Activated CD4-positive, alpha-beta T cell treated with anti-CD3 and anti-CD28 coated beads, Interleukin-2, Interleukin-6, amounts not matched to agents 100 ng/mL and 50 ng/mL, durations not matched to agents 16 hours and 8 hours (primary cell): ENCODE measurements around the gene MEGF11.
A peak's percentile ranks its signal among the peaks of the same experiment; 100 is the strongest.

Experiments used
- DNase-seq: peaks from one replicate; pipeline ENCODE4 v3.0.0-alpha.2; 2020

MEGF11 gene

DNA sequence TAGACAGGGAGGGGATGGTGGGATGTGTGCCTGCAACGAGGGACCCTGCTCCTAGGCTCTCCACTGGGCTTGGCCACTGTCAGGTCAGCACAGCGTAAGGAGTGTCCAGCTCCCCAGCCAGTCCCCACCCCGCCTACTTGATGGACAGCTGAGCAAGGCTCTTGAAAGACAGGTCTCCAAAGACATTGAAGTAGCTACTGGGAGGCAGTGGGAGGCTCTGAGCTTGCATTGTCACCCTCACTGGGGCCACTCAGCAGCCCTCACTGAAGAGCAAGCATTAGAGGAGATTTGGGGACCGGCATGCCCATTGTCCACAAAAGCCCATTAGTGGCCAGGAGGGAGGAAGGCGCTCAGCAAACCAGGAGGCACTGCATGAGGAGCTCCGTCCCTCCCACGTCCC is 146.5 kb downstream of the MEGF11 start:
- no peak for DNase-seq

- DNase-seq: no peak
Measured at GRCh38 chr15:66105286-66106265, 148.0 kb downstream of the MEGF11 start.

DNA sequence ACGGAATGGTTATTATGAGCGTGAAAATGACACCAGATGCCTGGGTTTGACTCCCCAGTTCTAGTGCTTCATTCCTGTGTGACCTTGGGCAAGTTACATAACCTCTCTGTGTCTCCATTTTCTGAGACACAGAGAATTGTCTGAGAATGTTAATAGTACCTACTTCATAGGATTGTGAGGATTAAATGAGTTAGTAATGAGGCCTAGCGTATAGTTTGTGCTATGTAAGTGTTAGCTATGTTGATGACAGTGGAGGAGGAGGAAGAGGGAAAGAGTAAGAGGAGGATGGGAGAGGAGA is 150.3 kb downstream of the MEGF11 start:
- no peak for DNase-seq

DNA sequence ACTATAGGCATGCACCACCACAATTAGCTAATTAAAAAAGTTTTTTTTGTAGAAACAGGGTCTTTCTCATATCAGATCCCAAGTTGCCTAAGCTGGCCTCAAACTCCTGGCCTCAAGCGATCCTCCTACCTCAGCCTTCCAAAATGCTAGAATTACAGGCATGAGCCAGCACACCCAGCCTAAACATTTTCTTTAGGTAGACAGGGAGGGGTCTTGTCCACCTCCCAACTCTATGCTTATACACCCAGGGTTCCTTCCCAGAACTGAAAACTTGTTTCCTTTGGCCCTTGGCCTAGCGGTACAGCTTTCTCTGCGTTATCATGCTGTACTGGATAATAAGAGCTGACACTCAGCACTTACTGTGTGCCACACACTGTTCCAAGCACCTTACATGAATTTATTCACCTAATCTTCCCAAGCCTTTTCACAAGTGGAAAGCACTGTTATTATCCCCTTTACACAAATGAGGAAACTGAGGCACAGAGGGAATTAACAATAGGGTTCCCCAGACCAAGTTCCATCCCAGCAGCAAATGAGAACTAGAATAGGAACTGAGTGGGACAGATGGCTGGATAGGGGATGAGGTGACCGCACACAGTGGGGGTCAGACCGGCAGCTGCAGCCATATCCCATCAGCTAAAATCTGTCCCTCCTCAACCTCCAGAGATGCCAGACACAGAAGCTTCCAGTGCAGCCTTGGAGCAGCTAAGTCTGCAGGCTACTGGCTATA is 150.8 kb downstream of the MEGF11 start:
- DNase-seq: no peak

- no peak for DNase-seq
Measured at GRCh38 chr15:66101715-66102395, 151.7 kb downstream of the MEGF11 start.

DNA sequence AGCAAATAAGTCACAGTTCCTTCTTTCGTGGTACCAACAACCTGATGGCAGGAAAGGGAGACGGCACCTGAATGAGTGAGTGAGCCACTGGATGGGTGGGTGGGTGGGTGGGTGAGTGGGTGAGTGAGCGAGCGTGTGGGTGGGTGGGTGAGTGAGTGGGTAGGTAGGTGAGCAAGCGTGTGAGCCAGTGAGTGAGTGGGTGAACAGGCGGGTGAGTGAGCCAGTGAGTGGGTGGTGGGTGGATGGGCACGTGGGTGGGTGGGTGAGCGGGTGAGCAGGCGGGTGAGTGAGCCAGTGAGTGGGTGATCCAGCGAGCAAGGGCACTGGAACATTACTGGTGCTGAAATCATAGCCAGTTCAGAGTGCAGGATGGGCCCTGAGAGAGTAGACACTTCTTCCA is 152.8 kb downstream of the MEGF11 start:
- DNase-seq: no peak

GRCh38 chr15:66099950-66100671 is 153.4 kb downstream of the MEGF11 start:
- no peak for DNase-seq

DNA sequence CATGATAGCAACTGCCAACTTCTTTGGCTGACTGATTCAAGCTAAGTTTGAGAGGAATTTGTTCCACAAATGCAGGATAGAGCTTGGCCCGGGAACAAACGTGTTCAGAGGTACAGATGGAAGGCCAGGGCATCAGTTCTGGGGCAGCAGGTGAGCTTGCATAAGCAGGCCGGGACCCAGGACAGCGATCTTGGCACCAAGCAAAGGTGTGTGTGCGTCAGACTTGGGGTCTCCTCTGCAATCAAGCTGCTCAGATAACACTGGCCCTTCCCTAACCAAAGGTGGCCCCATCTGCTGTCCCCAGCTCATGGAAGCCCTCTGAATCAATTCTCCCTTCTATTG is 155.6 kb downstream of the MEGF11 start:
- DNase-seq: no peak

DNA sequence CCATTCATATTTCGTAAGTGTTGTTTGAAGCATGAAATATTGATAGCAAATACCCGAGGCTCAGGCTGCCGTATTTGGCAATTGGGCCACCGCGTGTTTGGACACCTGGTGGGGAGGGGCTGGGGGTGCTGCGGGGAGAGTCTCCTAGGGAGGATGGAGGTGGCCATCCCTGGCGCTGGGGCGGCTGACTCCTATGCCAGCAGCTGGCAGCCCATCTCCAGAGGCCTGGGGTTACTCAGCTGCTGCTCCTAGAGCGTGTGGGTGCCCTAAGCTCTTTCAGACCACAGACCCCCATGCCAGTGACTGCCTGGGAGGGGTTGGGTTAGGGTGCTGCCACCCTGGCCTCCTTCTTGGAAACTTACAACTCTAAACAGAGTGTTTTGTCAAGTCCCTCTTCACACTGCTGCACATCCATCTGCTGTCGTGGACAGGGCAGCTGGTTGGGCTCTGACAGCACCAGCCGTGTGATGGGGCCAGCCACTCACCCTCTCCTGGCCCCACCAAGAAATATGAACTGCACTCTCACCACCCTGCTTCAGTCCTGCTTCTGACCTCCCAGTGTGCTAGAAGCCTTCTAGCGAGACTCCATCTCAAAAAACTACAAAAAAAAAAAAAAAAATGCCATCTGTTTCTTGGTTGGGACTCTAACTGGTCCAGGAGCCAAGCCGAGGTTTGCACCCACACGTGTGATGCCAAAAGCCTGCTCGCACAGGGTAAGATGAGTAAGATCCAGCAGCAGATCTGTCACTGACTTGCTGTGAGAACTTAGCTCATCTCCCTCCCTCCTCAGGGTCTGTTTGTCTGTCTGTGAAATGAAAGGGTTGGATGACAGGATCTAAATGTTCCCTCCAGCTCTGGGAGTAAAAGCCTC is 156.2 kb downstream of the MEGF11 start:
- no peak for DNase-seq

DNA sequence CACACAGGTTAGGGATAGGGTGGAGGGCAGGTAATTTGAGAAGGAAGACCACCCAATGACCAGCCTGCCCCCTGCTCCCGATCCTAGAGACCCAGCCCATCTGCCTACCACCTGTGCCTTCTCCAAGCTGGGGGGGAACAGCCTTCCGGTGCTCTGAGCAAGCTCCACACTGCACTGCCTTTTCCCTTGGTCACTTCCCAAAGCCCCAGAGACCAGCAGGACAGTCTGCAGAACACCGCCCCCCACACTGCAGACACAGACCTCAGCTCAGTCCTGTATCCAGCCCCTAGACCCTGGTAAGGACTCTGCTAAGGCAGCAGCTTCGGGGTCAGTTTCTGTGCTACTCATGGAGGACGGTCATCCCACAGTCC is 156.9 kb downstream of the MEGF11 start:
- no peak for DNase-seq

DNA sequence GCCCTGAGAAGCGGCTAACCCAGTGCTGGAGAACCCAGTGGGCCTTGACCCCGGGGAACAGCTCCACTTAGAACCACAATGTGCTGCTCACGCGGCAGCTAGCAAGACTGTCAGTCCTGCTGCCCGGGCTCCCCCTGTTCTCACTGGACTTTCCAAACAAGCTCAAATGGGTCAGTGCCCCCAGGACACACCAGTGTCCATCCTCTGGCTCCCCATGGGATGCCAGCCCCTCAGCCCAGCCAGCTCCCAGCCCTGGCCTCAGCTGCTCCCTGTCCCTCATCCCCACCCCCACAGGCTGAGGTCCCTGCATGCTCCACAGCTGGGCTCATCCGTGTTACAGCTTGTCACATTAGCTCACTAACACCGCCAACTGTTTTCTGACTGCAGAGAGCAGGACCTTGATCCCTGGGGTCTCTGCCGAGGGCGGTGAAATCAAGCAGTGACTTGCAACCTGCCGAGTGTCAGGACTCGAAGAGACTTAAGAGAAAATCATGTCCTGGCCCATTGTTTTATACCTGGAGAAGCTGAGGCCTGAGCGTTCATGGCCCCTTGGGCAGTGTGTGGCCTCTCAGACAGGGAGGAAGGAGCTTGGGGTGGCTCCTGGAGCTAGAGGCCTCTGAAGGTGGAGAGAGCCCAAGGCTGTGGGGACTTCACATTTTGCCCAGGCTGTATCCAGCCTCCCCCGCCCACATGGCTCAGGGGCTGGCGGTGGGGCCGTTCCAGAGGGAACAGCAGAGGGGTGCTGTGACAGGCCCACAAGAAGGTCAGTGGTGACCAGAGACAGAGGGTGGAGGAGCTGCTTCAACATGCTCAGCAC is 157.5 kb downstream of the MEGF11 start:
- DNase-seq: no peak

- DNase-seq: no peak
Measured at GRCh38 chr15:66094331-66094730, 159.2 kb downstream of the MEGF11 start.

DNA sequence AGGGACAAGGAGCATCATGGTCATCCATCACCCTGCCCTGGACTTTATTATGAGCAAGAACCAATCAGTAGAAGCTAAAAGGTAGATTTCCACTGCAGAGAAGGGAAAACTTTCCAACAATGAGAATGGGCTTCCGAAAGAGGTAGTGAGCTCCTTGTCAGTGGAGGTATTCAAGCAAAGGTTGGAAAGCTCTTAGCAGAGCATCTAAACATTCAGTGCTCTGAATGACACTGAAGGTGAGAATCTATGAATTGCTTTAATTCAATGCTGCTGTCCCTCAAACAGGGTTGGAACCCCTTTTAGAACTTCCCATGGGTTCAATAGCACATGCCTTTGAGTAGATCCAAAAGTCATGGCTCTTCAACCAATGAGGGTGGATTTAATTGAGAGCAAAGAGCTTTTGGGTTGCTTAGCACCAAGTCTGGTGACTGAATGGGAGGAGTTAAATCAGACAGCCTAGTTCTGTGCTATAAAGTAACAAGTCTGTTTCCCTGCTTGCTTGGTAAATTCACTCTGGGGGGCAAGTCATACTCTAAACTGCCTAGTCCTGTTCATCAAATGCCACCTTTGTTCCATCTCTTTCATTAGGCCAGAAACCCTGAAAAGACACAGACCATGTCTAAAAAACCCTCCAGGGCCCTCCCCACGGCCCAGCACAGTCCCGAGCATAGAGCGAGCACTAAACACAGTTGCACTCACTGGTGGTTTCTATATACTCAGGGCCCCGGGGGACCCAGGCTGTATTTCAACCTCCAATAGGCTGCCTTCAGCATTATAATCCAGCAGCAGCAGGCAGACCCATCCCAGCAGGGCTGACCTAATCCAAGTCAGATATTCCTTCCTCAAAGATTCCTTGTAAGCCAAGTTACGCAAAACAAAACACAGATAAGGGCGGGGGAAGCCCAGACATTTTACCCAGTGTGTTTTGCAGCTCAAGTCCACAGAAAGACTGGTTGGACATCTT is 161.2 kb downstream of the MEGF11 start:
- DNase-seq: no peak

DNA sequence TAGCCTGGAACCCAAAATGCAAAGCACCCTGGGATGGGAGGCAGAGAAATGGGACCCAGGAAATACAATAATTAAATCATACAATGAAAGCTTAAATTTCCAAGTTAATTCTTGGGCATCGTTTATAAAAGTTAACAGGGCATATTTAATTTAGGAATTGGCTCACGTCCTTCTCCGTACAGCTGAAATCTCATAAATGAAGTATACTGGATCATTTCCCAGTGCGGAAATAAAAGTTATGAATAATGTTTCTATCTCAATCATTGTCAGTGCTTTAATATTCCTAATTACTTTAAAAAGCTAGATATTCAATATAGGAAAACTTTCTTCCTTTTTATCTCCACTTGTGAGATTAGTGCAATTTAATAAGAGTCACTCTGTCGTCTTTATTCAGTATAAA is 164.0 kb downstream of the MEGF11 start:
- DNase-seq: no peak

GRCh38 chr15:66089049-66089448 is 164.5 kb downstream of the MEGF11 start:
- DNase-seq: no peak

GRCh38 chr15:66085128-66085527 is 168.4 kb downstream of the MEGF11 start:
- peak; percentile 42 for DNase-seq

GRCh38 chr15:66084704-66085103 is 168.8 kb downstream of the MEGF11 start:
- DNase-seq: no peak

DNA sequence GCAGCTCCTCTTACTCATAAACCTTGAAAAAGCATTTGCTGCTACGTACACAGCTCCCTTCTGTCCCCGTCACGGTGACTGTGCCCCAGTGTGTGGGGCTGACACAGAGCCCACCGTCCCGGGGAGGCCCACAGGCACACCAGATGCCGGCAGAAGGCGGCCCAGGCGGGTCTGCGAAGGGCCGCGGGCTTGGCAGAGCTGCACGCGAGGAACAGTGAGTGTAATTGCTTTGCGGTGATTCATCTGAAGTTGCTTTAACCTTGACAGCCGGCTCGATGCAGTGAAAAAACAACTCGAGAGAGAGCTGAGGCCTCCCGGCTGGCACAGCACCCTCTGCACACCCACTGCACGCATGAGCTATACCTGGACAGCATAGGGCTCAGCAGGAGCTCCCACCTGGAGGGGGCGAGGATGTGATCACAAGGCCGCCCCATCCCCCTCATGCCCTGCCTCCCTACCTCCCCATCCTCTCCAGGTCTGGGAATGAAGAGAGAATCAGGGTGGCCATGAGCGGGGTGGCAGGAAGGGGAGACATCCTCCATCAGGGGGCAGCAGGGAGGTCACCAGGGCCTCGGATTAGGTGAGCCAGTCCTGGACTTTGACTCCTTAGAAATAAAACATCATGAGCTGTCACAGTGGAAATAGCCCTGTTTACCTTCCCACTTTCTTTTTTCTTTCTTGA is 172.7 kb downstream of the MEGF11 start:
- no peak for DNase-seq

- no peak for DNase-seq
Measured at GRCh38 chr15:66078929-66079275, 174.6 kb downstream of the MEGF11 start.
